Upper lobe of right lung (tissue), 1 donor: ENCODE measurements around the gene LPP. TPM values are rescaled to one million over a fixed set of nuclear protein-coding genes. Genes with fewer than 3 reads are reported as not detected.

Experiments used
- ATAC-seq: fragments of 200-7000 bp; cut with Tn5 transposase; one replicate; pipeline ENCODE4 v1.9.1; 2020; ENCODE audit warnings: mild to moderate bottlenecking, moderate library complexity
- DNase-seq: peaks from one replicate; pipeline ENCODE4 v3.0.0-alpha.2; 2020
- H3K27ac ChIP-seq: fragments of 200-600 bp; one replicate; pipeline ENCODE4 v1.8.0; 2022
- H3K27me3 ChIP-seq: fragments of 200-600 bp; one replicate; pipeline ENCODE4 v1.8.0; 2022; ENCODE audit warnings: mild to moderate bottlenecking
- H3K36me3 ChIP-seq: fragments of 200-600 bp; one replicate; pipeline ENCODE4 v1.8.0; 2022
- H3K4me1 ChIP-seq: fragments of 200-600 bp; one replicate; pipeline ENCODE4 v1.8.0; 2022
- H3K4me3 ChIP-seq: fragments of 200-600 bp; one replicate; pipeline ENCODE4 v1.8.0; 2022; ENCODE audit warnings: mild to moderate bottlenecking
- H3K9me3 ChIP-seq: fragments of 200-600 bp; one replicate; pipeline ENCODE4 v1.8.0; 2022
- CTCF ChIP-seq: fragments of 200-600 bp; IDR thresholded peaks from one replicate; pipeline ENCODE4 v1.8.0; 2022; ENCODE audit warnings: antibody characterized with exemption
- intact Hi-C: fragments of 100-400 bp; cut with DNase I; formaldehyde crosslinking; loops from one replicate; pipeline ENCODE4 v1.11.0; 2022
- total RNA-seq: library from RNA; stranded (reverse); fragmentation: NEBNext Ultra II Directional; extraction: Animal tissue kit (Norgen Biotek cat#: 25700); gene quantifications from one replicate; pipeline ENCODE4 v1.2.1, GENCODE V29; 2021
- donor health status: DM: no; HTN: yes; CAD: no; lungs with severe emphysema.

Gene LPP
- total RNA-seq, 1 donor from 2014 or later = 191 TPM

DNA sequence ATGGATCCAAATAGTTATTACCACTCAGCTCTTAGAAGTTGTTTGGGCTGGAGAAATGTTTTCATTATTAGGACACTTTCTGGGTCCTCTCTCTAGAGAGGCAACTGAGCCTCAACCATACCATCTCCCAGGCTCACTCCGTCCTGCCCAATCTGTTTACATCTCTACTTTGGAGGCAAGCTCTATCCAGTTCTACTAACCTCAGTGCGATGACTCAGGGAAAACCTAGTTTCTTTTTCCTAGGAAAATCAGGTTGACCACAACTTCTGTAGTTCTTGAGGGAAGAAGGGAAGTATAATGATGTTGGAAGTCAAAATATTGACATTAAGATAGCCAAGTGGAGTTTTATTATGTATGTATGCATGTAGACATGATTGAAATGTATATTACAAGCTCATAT lies 40.4 kb downstream of the LPP start:
- H3K27me3 ChIP-seq = no peaks in the 10 kb centered on the region

GRCh38 chr3:188196232-188196990 lies 42.5 kb downstream of the LPP start:
- H3K36me3 ChIP-seq = peaks cover 4% of the 10 kb centered on the region
- no peaks in the 10 kb centered on the region for H3K27me3 ChIP-seq
- H3K4me1 ChIP-seq = peaks cover 7% of the 10 kb centered on the region
- DNase-seq = no peak
- no peak overlapping the region for H3K27ac ChIP-seq
- no peaks in the 10 kb centered on the region for H3K9me3 ChIP-seq
- no peak for ATAC-seq
- no peak for TF ChIP-seq CTCF
- H3K4me3 ChIP-seq = no peak overlapping the region
- intact Hi-C loops = no loop called here

More for the DNA sequence above, 40.4 kb downstream of the LPP start:
- peaks cover 7% of the 10 kb centered on the region for H3K4me1 ChIP-seq
- no peak overlapping the region for H3K4me3 ChIP-seq
- H3K27ac ChIP-seq = no peak overlapping the region
- intact Hi-C loops = no loop called here
- peak; percentile 32 for ATAC-seq
- no peak for TF ChIP-seq CTCF
- H3K9me3 ChIP-seq = no peaks in the 10 kb centered on the region
- peaks cover 4% of the 10 kb centered on the region for H3K36me3 ChIP-seq
- DNase-seq = no peak

DNA sequence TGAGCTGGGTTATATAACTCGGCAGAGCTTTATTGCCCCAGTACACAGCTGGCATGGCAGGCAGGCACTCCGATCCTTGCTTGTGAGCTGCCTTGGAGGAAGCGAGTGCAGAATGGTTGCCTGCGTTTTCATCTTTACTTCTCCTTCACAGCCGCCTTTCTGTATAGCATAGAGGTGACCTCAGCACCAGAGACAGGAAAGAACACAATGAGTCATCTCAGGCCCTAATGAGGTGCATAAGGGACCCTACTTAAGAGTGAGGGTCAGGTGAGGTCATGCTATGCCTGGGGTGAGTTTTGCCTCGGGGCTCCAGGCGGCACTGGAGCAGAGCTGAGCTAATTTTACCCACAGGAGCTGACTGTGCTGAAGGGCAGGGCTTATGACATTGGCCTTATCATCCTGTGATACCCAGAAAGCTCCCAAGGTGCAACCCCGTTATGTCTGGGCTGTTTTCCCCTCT lies 43.5 kb downstream of the LPP start:
- intact Hi-C loops = no loop called here
- peaks cover 7% of the 10 kb centered on the region for H3K4me1 ChIP-seq
- H3K9me3 ChIP-seq = no peaks in the 10 kb centered on the region
- H3K36me3 ChIP-seq = no peaks in the 10 kb centered on the region
- no peak for TF ChIP-seq CTCF
- peak; percentile 32 for ATAC-seq
- no peaks in the 10 kb centered on the region for H3K27me3 ChIP-seq
- no peak overlapping the region for H3K27ac ChIP-seq
- DNase-seq = no peak
- H3K4me3 ChIP-seq = no peak overlapping the region

DNA sequence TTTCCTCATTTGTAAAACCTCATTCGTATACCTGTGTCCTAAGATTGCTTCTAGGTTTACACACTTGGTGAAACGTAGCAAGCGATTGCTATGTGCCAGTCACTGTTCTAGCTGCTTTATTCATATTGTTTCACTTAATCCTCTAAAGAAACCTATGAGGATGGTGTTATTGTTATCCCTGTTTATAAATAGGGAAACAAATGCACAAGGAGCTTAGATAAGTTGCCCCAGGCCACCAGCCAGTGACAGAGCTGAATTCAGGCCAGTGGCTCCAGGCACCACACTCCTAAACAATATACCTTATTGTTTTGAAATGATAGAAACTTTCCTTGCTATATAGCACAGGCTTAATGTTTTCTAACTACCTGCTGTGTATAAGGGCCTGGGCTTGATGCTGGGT lies 44.0 kb downstream of the LPP start:
- no peak overlapping the region for H3K4me3 ChIP-seq
- H3K36me3 ChIP-seq = no peaks in the 10 kb centered on the region
- no peak for TF ChIP-seq CTCF
- ATAC-seq (no peak), DNase-seq (no peak)
- peaks cover 7% of the 10 kb centered on the region for H3K4me1 ChIP-seq
- no peaks in the 10 kb centered on the region for H3K27me3 ChIP-seq
- no peak overlapping the region for H3K27ac ChIP-seq
- intact Hi-C loops = no loop called here
- no peaks in the 10 kb centered on the region for H3K9me3 ChIP-seq

DNA sequence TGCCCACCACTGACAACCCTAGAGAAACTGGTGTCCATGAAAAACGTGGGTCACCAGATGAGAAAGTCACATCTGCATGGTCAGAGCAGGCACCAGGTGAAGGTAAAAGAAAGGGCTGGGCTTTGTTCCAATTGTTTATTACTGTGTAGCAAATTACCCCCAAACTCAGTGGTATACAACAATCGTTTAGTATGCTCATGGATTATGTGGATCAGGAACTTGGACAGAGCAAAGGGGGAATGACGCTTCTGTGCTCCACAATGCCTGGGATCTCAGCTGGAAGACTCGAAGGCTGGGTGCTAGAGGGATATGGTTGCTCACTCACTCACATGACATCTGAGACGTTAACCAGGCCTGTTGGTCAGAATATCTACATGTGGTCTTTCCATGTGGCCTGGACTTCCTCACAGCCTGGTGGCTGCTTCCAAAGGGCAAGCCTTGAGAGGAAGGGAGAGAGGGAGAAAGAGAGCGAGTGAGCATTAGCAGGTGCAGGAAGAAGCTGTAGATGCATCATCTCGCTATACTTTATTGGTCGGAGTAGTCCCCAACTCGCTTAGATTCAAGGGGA lies 44.9 kb downstream of the LPP start:
- Histone ChIP-seq H3K4me1 (peaks cover 7% of the 10 kb centered on the region), H3K27me3 (no peaks in the 10 kb centered on the region), H3K36me3 (no peaks in the 10 kb centered on the region), H3K4me3 (no peak overlapping the region), H3K27ac (no peak overlapping the region), H3K9me3 (no peaks in the 10 kb centered on the region)
- no peak for TF ChIP-seq CTCF
- ATAC-seq (no peak), DNase-seq (no peak)
- intact Hi-C loops = no loop called here
